H9 (cell line): ENCODE measurements around the gene GALNT17. TPM values are rescaled to one million over a fixed set of nuclear protein-coding genes. Genes with fewer than 3 reads are reported as not detected.
A peak's percentile ranks its signal among the peaks of the same experiment; 100 is the strongest.

Experiments used
- DNase-seq: peaks from one replicate; pipeline ENCODE4 v3.0.0-alpha.2; 2017
- H2AFZ ChIP-seq: one replicate; pipeline ENCODE4 v1.6.1; 2013; ENCODE audit warnings: mild to moderate bottlenecking, low read length, control low read depth, moderate library complexity
- H2AK5ac ChIP-seq: 2 replicates; pipeline ENCODE4 v1.6.1; 2013; ENCODE audit warnings: low read length, control low read depth, mixed read lengths; ENCODE audit not compliant: insufficient read length
- H2BK120ac ChIP-seq: one replicate; pipeline ENCODE4 v1.6.1; 2013; ENCODE audit warnings: low read depth, mild to moderate bottlenecking, low read length, control low read depth, inconsistent platforms; ENCODE audit not compliant: poor library complexity, severe bottlenecking
- H2BK12ac ChIP-seq: 2 replicates; pipeline ENCODE4 v1.6.1; 2013; ENCODE audit warnings: low read length, control low read depth, mixed read lengths, low read depth; ENCODE audit not compliant: insufficient read length
- H2BK15ac ChIP-seq: 2 replicates; pipeline ENCODE4 v1.6.1; 2013; ENCODE audit warnings: low read depth, low read length, control low read depth
- H2BK20ac ChIP-seq: one replicate; pipeline ENCODE4 v1.6.1; 2013; ENCODE audit warnings: low read depth, mild to moderate bottlenecking, low read length, control low read depth, inconsistent platforms; ENCODE audit not compliant: poor library complexity, severe bottlenecking
- H2BK5ac ChIP-seq: 2 replicates; pipeline ENCODE4 v1.6.1; 2013; ENCODE audit warnings: low read length, control low read depth, mixed read lengths; ENCODE audit not compliant: insufficient read length
- H3K14ac ChIP-seq: 2 replicates; pipeline ENCODE4 v1.6.1; 2013; ENCODE audit warnings: low read length, control low read depth; ENCODE audit not compliant: insufficient read depth
- H3K18ac ChIP-seq: 2 replicates; pipeline ENCODE4 v1.6.1; 2013; ENCODE audit warnings: low read depth, mild to moderate bottlenecking, mixed read lengths, low read length, control low read depth; ENCODE audit not compliant: insufficient read length
- H3K23ac ChIP-seq: 2 replicates; pipeline ENCODE4 v1.6.1; 2013; ENCODE audit warnings: low read length, control low read depth, mixed read lengths, low read depth; ENCODE audit not compliant: insufficient read length
- H3K23me2 ChIP-seq: 2 replicates; pipeline ENCODE4 v1.6.1; 2013; ENCODE audit warnings: low read depth, mild to moderate bottlenecking, mixed read lengths, low read length, control low read depth; ENCODE audit not compliant: insufficient read length, poor library complexity, severe bottlenecking
- H3K27ac ChIP-seq: 2 replicates; pipeline ENCODE4 v1.5.1; 2013; ENCODE audit warnings: low read length, control low read depth, mixed read lengths, low read depth; ENCODE audit not compliant: insufficient read length
- H3K27me3 ChIP-seq: 2 replicates; pipeline ENCODE4 v1.6.1; 2013; ENCODE audit warnings: low read length, control low read depth, inconsistent platforms; ENCODE audit not compliant: insufficient read depth
- H3K4ac ChIP-seq: 2 replicates; pipeline ENCODE4 v1.6.1; 2013; ENCODE audit warnings: low read depth, mild to moderate bottlenecking, control low read depth, inconsistent platforms, low read length, moderate library complexity
- H3K4me1 ChIP-seq: 2 replicates; pipeline ENCODE4 v1.6.1; 2013; ENCODE audit warnings: low read length, control low read depth, inconsistent platforms; ENCODE audit not compliant: insufficient read depth
- H3K4me2 ChIP-seq: 2 replicates; pipeline ENCODE4 v1.6.1; 2013; ENCODE audit warnings: low read length, control low read depth, mixed read lengths; ENCODE audit not compliant: insufficient read length, insufficient read depth
- H3K56ac ChIP-seq: 2 replicates; pipeline ENCODE4 v1.6.1; 2013; ENCODE audit warnings: low read depth, mild to moderate bottlenecking, mixed read lengths, low read length, control low read depth; ENCODE audit not compliant: insufficient read length
- H3K79me1 ChIP-seq: 2 replicates; pipeline ENCODE4 v1.6.1; 2013; ENCODE audit warnings: low read depth, mild to moderate bottlenecking, moderate library complexity, low read length, control low read depth, inconsistent platforms; ENCODE audit not compliant: insufficient read depth, poor library complexity, severe bottlenecking
- H3K79me2 ChIP-seq: 2 replicates; pipeline ENCODE4 v1.6.1; 2013; ENCODE audit warnings: low read length, control low read depth, inconsistent platforms; ENCODE audit not compliant: insufficient read depth
- H3K9ac ChIP-seq: 2 replicates; pipeline ENCODE4 v1.6.1; 2013; ENCODE audit warnings: low read length, control low read depth, mixed read lengths; ENCODE audit not compliant: insufficient read length; ENCODE audit errors: extremely low read depth
- H3K9me3 ChIP-seq: one replicate; pipeline ENCODE4 v1.6.1; 2013; ENCODE audit warnings: low read depth, low read length, inconsistent platforms; ENCODE audit not compliant: control insufficient read depth
- H3T11ph ChIP-seq: one replicate; pipeline ENCODE4 v1.6.1; 2013; ENCODE audit warnings: mild to moderate bottlenecking, low read length, control low read depth, inconsistent platforms
- H4K20me1 ChIP-seq: one replicate; pipeline ENCODE4 v1.6.1; 2013; ENCODE audit not compliant: control insufficient read depth, insufficient read length, insufficient read depth
- H4K5ac ChIP-seq: 2 replicates; pipeline ENCODE4 v1.6.1; 2013; ENCODE audit warnings: low read depth, mild to moderate bottlenecking, mixed read lengths, low read length, control low read depth; ENCODE audit not compliant: insufficient read length
- H4K8ac ChIP-seq: replicated peaks from 2 replicates; pipeline ENCODE4 v1.6.1; 2013; ENCODE audit warnings: low read length, control low read depth, mixed read lengths, low read depth; ENCODE audit not compliant: insufficient read length
- H4K91ac ChIP-seq: 2 replicates; pipeline ENCODE4 v1.6.1; 2013; ENCODE audit warnings: low read depth, mild to moderate bottlenecking, moderate library complexity, mixed read lengths, low read length, control low read depth; ENCODE audit not compliant: insufficient read length
- H3K27ac Mint-ChIP-seq, 3 experiments: 2 replicates in 2 of 3; 3 replicates in 1 of 3; pipeline ENCODE4 v1.8.0; 2020 to 2021; ENCODE audit warnings: mixed read lengths in 3 of 3, mild to moderate bottlenecking in 1 of 3, moderate library complexity in 1 of 3
- H3K27me3 Mint-ChIP-seq: 2 replicates; pipeline ENCODE4 v1.8.0; 2021; ENCODE audit warnings: low read depth, mild to moderate bottlenecking, moderate library complexity, mixed read lengths
- H3K36me3 Mint-ChIP-seq, 3 experiments: 2 replicates in 2 of 3; 3 replicates in 1 of 3; pipeline ENCODE4 v1.8.0; 2020 to 2021; ENCODE audit warnings: low read depth in 3 of 3, mixed read lengths in 3 of 3; ENCODE audit not compliant: insufficient read depth in 1 of 3
- H3K4me1 Mint-ChIP-seq, 2 experiments: 2 replicates each; pipeline ENCODE4 v1.8.0; 2020; ENCODE audit warnings: mixed read lengths in 2 of 2
- H3K4me3 Mint-ChIP-seq, 2 experiments: 2 replicates in 1 of 2; 3 replicates in 1 of 2; pipeline ENCODE4 v1.8.0; 2020 to 2021; ENCODE audit warnings: mild to moderate bottlenecking in 2 of 2, mixed read lengths in 2 of 2, moderate library complexity in 1 of 2
- H3K9me3 Mint-ChIP-seq, 2 experiments: 2 replicates in 1 of 2; 3 replicates in 1 of 2; pipeline ENCODE4 v1.8.0; 2020; ENCODE audit warnings: mild to moderate bottlenecking in 2 of 2, mixed read lengths in 2 of 2, moderate library complexity in 1 of 2
- CTCF ChIP-seq: fragments of 200-600 bp; sonication (generic); conservative IDR thresholded peaks from 3 replicates; pipeline ENCODE4 v1.8.0; 2021; ENCODE audit warnings: antibody characterized with exemption, mild to moderate bottlenecking
- WGBS: extraction: QIAGEN DNeasy Blood & Tissue Kit; methylation state at CpG from one replicate; pipeline ENCODE4 v1.1.7; 2013; ENCODE audit warnings: missing lambda C conversion rate, low lambda C conversion rate, mixed read lengths; ENCODE audit not compliant: insufficient read length; ENCODE audit errors: extremely low coverage; 5-methylcytosine and 5-hydroxymethylcytosine counted together
- total RNA-seq: library from RNA; stranded (reverse); gene quantifications from 2 replicates; pipeline ENCODE4 v1.2.1, GENCODE V29; 2021

The GALNT17 gene
- total RNA-seq, 1 experiment from 2014 or later: 43.2 TPM

- H3K27me3 ChIP-seq: no peaks in the 10 kb centered on the region
- H3K27ac ChIP-seq: peak overlapping the region; percentile 20
- peaks cover 37 to 70% (median 50%) of the 10 kb centered on the region in 3 experiments for H3K36me3 Mint-ChIP-seq
- H2BK120ac ChIP-seq: no peak overlapping the region
- H3K9me3 Mint-ChIP-seq: peaks cover 34 to 53% of the 10 kb centered on the region in 2 experiments
- no peak overlapping the region for H3K56ac ChIP-seq
- H3T11ph ChIP-seq: no peak overlapping the region
- no peak overlapping the region for H3K4ac ChIP-seq
- no peak overlapping the region for H4K5ac ChIP-seq
- H3K23ac ChIP-seq: no peak overlapping the region
- peak overlapping the region; percentile 71 to 97 (median 93) for H3K27ac Mint-ChIP-seq
- no peak overlapping the region for H4K8ac ChIP-seq
- no peak overlapping the region for H3K4me2 ChIP-seq
- H2BK20ac ChIP-seq: no peak overlapping the region
- H2AFZ ChIP-seq: no peak overlapping the region
- peaks cover 14% of the 10 kb centered on the region for H3K9me3 ChIP-seq
- peaks cover 40 to 65% of the 10 kb centered on the region in 2 experiments for H3K4me1 Mint-ChIP-seq
- H3K9ac ChIP-seq: no peak overlapping the region
- TF ChIP-seq CTCF: no peak
- no peaks in the 10 kb centered on the region for H3K27me3 Mint-ChIP-seq
- no peak for DNase-seq
- no peak overlapping the region for H3K14ac ChIP-seq
- no peak overlapping the region for H3K18ac ChIP-seq
- H2BK5ac ChIP-seq: no peak overlapping the region
- H3K79me2 ChIP-seq: peaks cover 8% of the 10 kb centered on the region; the same call in 1 of the 2 replicates
- no peak overlapping the region for H2BK15ac ChIP-seq
- H3K79me1 ChIP-seq: peaks cover 6% of the 10 kb centered on the region
- no peak overlapping the region for H4K91ac ChIP-seq
- peak overlapping the region; percentile 3 to 24; a peak in 3 of 5 replicates for H3K4me3 Mint-ChIP-seq
- no CpG with 5 or more reads among the region's 4 CpGs for WGBS
- H2BK12ac ChIP-seq: no peak overlapping the region
- H4K20me1 ChIP-seq: no peaks in the 10 kb centered on the region
- peaks cover 6% of the 10 kb centered on the region; the same call in 1 of the 2 replicates for H3K4me1 ChIP-seq
- H3K23me2 ChIP-seq: no peaks in the 10 kb centered on the region
- H2AK5ac ChIP-seq: no peak overlapping the region
Observed at GRCh38 chr7:71255537-71256178, 123.7 kb downstream of the GALNT17 start.
